Activated CD4-positive, CD25-positive, alpha-beta regulatory T cell treated with anti-CD3 and anti-CD28 coated beads, Interleukin-2, amount 50 U/mL, for 72 hours (primary cell): Measurements from ENCODE around the gene GALNTL6.

Experiments used
- DNase-seq: peaks from one replicate; pipeline ENCODE4 v3.0.0; 2021

GALNTL6 gene

DNA sequence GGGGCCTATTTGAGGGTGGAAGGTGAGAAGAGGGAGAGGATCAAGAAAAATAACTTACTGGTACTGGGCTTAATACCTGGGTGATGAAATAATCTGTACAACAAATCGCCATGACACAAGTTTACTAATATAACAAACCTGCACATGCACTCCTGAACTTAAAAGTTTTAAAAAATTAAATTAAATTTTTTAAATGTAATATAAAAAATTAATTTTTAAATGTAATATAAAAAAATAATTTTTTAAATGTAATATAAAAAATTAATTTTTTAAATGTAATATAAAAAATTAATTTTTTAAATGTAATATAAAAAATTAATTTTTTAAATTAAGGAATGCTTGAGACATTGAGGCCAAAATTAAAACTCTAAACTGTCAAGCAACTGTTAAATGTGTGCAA lies 1231.1 kb downstream of the GALNTL6 start:
- no peak for DNase-seq

DNA sequence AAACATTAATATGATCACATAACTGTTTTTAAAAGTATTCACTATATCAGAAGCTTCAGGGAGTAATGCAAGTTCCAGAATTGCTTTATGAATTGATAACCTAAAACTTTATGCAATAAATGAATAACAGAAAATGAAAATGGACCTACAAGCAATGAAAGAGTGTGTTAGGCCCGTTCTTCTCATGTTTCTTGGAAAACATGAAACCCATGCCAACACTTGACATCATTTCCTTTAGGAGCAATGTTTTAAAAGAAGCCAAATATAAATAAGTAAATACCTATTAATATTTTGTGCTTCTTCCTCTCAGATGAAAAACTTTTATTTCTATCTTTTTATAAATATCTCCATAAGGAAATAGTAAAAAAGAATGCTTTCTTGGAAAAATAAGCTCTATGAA lies 1232.4 kb downstream of the GALNTL6 start:
- DNase-seq, result no peak

DNA sequence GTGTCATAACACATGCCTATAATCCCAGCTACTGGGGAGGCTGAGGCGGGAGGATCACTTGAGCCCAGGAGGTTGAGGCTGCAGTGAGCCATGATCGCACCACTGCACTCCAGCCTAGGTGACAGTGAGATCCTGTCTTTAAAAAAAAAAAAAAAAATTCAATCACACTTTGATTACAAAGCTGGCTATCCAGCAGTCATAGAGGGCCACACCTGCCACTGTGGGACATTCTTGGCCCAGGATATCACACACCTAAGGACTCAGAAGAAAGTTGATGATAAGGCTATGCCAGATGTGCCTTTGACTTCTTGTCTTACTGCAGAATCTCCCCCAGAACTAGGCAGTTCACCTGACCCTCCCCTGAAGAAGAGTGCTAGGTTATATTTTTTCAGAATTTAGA lies 1232.9 kb downstream of the GALNTL6 start:
- DNase-seq, result no peak

DNA sequence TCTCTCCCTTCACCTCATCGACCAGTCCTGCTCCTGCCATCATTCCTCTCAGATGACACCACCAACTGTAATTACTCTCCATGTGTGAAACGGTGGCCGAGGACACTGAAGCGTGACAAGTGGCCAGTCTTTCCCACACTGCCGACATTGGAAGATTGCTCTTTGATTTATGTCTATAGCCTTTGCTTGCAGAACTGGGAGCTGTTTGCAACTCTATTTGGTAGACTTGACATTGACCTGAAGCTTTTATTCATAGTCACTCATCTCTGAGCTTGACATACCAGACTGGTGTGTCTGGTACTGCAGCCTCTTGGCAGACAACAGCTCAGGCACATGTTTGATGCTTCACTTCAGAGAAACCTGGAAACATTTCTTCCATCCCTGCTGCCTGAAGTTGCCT lies 1233.6 kb downstream of the GALNTL6 start:
- no peak for DNase-seq

DNA sequence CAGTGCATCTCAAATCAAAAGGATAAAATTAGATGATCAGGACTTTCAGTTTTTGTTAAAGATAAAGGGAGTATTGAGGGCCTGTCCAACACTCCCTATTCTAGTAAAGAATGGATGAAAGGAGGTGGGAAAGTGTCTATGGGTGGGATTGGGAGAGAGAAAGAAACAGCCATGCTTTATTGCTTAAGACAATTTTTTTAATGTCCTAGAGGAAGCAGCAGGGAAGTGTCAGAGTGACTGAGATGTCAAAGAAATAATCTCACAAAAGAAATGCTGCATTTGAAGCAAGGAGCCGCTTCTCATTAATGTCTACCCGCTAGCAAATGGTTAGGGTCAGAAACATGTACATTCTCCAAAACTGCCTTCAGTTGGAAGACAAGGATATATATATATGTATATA lies 1238.0 kb downstream of the GALNTL6 start:
- DNase-seq, result no peak

DNA sequence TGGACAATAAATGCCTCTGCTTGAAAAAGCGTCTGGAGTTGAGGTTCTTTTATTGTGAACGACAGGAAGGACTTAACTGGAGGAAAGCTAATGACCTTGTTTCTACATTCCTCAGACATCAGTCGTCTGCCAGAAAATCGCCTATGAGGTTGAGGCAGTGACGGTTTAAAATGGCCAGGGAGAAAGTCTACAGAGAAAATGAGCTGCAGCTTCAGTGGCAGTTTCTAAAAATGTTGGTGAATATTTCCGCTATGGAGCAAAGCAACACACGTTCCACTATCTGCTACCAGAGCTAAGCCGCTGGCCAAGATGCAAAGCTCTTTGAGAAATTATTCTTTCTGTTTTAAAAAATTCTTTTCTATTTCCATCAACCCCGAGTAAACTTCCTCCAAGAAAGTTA lies 1238.5 kb downstream of the GALNTL6 start:
- DNase-seq, result no peak

DNA sequence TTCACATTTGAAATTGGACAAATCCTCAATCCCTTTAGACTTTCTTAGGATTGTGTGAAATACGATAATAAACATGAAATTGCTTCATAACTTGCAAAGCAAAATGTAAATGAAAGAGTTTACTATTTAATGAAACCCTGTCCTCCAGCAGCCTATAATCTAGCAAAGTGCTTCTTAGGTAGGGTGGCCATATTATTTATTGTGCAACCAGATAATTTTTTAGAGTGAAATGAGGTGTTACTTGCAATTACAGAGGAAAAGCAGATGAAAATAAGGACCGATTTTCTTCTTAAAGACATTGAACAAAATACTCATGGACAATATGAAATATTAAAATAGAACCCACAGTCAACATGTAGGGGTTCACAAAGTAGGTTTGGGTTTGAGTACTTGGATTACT lies 1239.2 kb downstream of the GALNTL6 start:
- DNase-seq, result no peak

DNA sequence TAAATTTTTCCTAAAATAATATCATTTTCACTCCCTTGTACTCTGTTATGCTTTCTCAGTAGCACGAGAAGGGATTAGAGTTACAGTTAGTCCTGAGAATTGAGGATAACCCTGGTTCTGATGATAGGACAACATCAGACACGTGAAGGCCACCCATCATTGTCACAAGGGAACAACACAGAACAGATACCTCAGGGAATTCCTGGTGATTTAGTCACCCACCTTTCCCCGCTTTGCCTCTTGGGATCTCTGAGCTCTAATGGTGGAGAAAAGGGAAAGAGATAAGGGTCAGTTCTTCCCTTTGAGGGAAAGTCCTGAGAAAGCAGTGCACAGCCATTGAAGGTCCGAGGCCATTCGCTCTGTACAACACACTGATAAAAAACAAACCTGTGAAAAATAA lies 1243.1 kb downstream of the GALNTL6 start:
- DNase-seq, result no peak

DNA sequence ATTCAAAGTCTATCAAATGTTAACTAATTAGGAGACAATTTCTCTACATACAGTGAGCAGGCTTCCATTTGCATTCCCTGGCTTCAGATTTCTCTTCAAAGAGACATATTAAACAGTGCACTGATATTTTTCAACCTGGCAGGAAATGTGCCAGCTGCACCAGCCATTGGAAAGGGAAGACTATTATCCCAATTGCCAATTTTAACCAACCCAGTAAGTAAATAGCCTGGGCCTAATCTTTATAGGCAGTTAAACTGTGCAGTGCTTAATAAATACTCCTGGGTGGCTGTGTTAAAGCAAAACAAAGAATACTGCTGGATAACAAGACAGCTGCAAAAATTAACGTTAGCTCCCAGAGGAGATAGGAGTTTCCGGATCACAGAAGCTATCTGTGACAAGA lies 1243.5 kb downstream of the GALNTL6 start:
- DNase-seq, result no peak

DNA sequence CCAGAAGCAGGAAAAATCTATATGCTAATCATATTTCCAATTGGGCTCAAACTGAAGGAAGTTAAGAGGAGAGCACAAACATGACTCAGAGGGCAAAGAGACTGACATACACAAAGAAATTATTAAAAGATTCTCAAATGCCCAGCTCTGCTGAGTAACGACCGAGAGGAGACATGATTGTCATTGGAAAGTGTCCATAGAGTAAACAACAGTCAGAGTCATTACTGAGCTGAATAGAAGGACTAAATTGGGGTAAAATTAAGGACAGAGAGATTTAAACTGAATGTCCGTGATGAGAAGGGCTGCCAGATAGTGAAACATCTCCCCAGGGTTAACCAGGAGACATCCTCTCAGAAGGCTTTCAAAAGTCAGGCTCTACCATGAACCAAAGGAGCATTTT lies 1244.2 kb downstream of the GALNTL6 start:
- no peak for DNase-seq

DNA sequence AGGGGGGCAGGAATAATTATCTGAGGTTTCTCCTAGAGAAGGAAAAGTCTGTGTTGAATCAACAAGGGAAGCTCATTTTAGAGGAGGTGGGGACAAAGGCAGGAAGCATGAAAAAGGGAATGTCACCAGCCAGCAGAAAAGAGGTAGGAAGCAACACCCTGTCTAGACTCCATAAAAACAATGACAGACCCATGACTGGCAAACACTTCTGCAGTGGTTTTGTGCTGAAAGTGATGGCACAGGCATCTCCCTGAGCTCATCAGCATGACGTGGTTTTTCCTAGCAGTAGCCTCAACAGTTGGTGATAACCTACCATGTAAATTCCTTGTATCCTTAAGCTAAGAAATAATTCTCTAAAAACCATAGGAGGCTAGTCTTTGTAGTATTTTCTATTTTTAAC lies 1244.7 kb downstream of the GALNTL6 start:
- no peak for DNase-seq

DNA sequence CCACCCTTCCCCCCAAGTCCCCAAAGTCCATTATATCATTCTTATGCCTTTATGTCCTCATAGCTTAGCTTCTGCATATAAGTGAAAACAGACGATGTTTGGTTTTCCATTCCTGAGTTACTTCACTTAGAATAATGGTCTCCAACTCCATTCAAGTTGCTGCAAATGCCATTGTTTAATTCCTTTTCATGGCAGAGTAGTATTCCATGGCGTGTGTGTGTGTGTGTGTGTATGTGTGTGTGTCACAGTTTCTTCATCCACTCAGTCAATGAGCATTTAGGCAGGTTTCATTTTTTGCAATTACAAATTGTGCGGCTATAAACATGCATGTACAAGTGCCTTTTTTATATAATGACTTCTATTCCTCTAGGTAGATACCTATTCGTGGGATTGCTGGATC lies 1248.0 kb downstream of the GALNTL6 start:
- no peak for DNase-seq

DNA sequence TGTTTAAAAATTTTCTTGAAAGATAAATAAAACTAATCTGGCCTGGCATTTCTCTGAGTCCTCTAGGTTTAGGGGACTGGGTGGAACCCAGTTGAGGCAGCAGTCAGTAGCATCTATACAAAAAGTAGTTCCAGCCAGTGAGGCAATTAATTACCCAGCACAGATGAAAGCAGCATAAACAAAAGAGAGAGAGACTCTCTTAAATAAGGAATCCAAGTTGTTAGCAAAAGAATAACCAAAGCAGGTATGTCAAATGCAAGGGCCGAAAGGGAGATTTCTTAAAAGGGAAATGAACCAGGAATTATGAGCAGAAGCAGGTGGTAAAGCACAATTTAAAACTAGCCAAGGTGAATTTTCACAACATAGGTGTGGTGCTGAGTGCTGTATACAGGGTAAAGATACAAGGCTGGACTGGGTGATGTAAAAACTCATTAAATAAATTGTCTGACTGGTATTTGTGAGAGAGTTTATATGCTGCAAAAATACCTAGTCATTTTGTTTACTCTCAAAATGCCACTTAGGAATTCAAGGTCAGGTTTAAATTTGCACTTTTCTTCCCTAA lies 1260.8 kb downstream of the GALNTL6 start:
- no peak for DNase-seq

DNA sequence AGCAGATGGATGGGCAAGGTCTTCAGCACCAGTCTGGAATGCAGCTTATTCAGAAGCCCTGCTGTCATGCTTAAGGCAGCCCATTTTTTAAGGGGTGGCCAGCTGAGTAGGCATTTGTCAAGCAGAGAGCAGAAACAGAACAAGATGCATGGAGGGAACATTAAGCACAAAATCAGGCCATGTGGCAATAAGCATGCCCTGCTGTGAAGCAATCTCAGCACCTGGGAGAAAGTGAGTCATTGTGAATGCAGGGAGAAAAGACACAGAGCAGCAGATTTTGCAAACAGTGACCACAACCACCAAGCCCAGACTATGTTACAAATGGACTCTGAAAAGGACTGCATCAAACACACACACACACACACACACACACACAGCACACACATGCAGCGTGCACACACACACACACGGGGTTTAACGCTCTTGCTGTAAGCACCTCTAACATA lies 1261.3 kb downstream of the GALNTL6 start:
- DNase-seq, result no peak

DNA sequence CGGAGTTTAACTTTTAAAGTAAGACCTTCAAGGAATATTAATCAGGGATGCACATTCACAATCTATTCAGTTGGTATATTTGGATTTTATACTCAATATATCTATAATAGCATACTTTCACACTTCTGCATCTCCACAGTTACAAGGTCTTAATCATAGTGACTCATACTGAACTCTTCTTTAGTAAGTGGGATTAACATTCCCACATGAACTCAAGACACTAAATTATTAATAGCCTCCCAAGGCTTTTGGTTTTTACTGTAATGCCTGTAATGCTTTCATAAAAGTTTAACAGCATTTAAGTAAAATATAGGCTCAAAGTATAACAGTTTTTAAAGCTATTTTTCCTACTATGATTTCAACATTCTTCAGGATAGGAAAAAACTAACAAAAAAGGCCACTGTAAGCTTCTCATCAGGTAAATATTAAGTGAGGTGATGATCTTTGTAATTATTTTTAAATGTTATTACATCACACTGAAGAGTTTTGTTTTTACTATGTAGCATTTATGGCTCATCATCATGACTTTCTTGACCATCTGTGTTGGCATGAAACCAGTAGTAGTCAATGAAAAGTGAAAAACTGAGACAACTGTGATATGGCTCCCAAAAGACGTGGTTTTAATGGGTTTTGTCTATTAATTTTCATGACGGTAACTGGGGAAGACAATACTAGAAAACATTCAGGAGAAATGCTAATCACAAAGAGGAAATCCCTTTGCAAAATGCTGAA lies 1263.9 kb downstream of the GALNTL6 start:
- DNase-seq, result no peak

DNA sequence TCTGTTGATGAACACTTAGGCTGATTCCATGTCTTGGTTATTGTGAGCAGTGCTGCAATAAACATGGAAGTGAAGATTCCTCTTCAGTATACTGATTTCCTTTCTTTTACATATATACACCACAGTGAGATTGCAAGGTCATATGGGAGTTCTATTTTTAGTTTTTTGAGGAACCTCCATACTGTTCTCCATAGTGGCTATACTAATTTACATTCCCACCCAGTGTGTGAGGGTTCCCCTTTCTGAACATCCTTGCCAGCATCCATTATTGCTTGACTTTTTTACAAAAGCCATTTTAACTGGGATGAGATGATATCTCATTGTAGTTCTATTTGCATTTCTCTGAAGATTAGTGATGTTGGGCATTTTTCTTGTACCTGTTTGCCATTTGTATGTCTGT lies 1274.9 kb downstream of the GALNTL6 start:
- DNase-seq, result no peak
